Kasumi-1 (cell line): ENCODE results near the gene AGO4.

Experiments
- DNase-seq, 2 experiments: peaks; one replicate each; lab custom pipeline; 2025; lab: John Stamatoyannopoulos, UW

Gene AGO4

DNA sequence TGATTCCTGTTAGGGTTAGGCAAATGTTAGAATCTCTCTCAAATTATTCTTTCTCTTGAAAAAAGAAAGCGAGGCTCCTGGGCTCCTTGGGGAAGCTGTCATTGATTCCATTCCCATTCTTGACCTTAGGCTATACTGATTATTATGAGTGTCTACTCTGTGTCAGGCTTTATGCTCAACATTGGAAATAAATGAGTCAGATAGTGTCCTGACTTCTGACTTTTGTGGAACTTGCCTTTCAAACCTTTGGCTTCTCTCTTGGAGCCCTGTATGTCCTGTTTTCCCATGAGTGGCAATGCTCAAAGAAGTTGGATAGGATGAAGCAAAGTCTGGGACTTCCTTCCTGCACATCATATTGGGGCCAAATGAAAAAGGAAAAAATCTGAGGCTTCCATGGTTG is 86.8 kb downstream of the AGO4 start:
- no peak for DNase-seq

DNA sequence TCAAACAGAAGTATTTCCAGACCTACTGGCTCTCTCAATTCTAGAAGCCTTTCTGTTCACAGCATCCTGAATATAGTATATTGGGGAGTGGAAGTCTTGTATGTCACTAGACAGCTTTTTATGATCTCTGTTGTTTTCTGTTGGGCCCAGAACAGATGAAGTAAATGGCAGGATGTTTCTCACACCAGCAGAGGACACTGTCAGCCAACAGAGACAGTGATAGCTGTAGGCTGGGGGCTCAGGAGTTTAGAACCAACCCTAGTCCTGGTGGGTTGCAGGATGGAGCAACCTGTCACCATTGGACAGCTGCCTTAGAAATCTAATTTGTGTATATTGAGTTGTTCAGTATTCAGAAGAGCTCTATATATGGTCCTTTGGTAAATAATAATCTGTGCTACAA is 92.1 kb downstream of the AGO4 start:
- no peak for DNase-seq

DNA sequence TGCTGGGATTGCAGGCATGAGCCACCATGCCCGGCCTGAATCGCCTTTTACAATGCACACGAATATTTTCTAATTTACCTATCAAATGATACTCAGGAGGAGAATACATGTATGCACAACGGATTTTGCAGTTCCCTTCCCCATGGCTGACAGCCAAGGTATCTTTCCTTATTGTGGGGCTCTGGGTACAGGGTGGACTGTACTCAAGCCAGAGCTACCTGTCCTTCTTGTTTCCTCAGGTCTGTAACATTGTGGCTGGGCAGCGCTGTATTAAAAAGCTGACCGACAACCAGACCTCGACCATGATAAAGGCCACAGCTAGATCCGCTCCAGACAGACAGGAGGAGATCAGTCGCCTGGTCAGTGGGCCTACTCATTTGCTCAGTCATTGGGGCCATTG is 93.4 kb downstream of the AGO4 start:
- no peak for DNase-seq

DNA sequence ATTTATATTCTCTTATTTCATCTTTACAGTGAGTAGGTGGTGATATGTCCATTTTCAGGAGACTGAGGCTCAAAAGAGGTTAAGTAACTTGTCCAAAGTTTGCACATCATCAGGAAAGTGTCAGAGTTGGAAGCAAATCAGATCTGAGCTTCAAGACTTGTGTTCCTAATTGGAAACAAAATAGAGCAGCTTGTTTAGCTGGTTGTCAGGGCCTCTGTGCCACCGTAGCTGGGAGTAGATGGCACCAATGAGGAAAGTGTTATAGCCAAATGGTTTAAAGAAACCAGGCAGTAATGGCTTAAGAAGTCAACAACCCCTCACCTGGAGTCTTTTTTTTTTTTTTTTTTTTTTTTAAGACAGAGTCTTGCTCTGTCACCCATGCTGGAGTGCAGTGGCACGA is 94.9 kb downstream of the AGO4 start:
- no peak for DNase-seq
